ENCODE results near the gene FYN.

DNA sequence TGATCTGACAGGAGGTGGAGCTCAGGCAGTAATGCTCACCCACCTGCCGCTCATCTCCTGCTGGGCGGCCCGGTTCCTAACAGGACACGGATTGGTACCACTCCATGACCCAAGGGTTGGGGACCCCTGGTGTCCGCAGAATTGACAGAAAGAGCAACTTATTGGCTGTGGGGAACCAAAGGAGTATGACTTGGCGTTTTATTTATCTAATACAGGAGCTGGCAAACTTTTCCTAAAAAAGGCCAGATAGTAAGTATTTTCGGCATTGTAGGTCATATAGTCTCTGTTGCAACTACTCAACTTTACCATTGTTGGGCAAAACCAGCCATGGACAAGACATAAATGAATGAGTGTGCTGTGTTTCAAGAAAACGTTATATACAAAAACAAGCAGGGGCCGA lies 223.2 kb downstream of the FYN start:
- TF ChIP-seq, protein P1, sequence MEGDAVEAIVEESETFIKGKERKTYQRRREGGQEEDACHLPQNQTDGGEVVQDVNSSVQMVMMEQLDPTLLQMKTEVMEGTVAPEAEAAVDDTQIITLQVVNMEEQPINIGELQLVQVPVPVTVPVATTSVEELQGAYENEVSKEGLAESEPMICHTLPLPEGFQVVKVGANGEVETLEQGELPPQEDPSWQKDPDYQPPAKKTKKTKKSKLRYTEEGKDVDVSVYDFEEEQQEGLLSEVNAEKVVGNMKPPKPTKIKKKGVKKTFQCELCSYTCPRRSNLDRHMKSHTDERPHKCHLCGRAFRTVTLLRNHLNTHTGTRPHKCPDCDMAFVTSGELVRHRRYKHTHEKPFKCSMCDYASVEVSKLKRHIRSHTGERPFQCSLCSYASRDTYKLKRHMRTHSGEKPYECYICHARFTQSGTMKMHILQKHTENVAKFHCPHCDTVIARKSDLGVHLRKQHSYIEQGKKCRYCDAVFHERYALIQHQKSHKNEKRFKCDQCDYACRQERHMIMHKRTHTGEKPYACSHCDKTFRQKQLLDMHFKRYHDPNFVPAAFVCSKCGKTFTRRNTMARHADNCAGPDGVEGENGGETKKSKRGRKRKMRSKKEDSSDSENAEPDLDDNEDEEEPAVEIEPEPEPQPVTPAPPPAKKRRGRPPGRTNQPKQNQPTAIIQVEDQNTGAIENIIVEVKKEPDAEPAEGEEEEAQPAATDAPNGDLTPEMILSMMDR (optimal IDR thresholded peaks at IDR 0.05 in 1 of 3, IDR thresholded peaks at IDR 0.05 in 1 of 3, conservative IDR thresholded peaks at IDR 0.05 in 1 of 3; ENCODE audit: extremely low read depth in 1 of 3, insufficient read depth in 2 of 3, low read length in 3 of 3), result no peak
- no peak for TF ChIP-seq EZH2 (IDR thresholded peaks at IDR 0.05; ENCODE audit: low read length)
